SK-N-SH treated with all-trans-retinoic acid at 6 μM for 48 hours (cell line): ENCODE results near the gene SLC29A3.

ENCODE experiments used
- ZFP3 ChIP-seq: fragments of 250-450 bp; sonication (Bioruptor Pico); IDR thresholded peaks from 2 replicates; pipeline ENCODE4 v1.5.0; 2020; ENCODE audit warnings: mild to moderate bottlenecking, moderate library complexity
- ZFP30 ChIP-seq: fragments of 450-650 bp; formaldehyde crosslinking; IDR thresholded peaks from 2 replicates; pipeline ENCODE4 v1.5.0; 2022; ENCODE audit warnings: mild to moderate bottlenecking, moderate library complexity

DNA sequence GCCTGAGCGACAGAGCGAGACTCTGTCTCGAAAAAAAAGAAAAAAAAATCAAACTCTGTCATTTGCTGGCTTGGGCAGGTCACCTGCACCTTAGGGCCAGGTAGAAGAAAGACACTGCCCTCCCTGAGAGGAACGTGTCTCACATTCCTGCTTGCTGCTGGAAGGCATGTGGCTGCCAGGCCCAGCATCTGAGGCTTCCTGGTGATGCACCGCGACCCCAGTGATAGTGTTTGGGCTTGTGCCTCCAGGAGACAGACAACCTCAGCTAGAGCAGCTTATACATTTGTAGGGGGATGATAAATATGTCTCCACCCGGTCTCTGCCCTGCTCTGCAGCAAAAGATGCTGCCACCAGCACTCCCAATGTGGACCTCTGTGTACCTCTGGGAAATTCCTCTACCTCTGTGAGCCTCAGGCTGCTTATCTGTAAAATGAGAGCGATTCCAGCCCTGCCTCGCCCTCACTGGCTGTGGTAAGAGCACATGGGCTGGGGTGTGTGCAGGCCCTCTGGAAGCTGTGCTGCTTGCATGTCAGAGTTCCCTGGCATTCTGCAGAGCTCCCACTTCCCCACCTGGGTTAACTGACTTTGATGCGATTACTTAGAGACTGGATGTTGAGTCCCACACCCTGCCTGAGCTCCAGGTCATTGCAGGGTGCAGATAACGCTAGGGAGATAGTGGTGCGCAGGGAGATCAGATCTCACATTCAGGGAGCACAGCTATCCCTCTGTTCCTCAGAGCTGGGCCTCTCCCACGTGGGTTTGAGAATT, 19.9 kb downstream of the SLC29A3 start:
- TF ChIP-seq ZFP3 (CRISPR knock-in tag) (no peak), ZFP30 (CRISPR knock-in tag) (no peak)
